SU-DHL-6 (cell line): Measurements from ENCODE around the gene RDH8.

Experiments
- CTCF ChIP-seq: fragments of 200-600 bp; sonication (generic); IDR thresholded peaks from one replicate; pipeline ENCODE4 v1.5.1; 2017; ENCODE audit warnings: antibody characterized with exemption, mild to moderate bottlenecking, low read length, moderate library complexity; ENCODE audit not compliant: insufficient read depth, poor library complexity, severe bottlenecking
- EZH2phosphoT487 ChIP-seq: fragments of 200-600 bp; sonication (generic), shearing (Covaris generic); conservative IDR thresholded peaks from 2 replicates; pipeline ENCODE4 v1.6.1; 2018; ENCODE audit warnings: mild to moderate bottlenecking, antibody characterized with exemption, low read length, moderate library complexity, mixed read lengths

GRCh38 chr19:10010939-10011338 lies 2.3 kb upstream of the RDH8 start:
- no peak for TF ChIP-seq CTCF
- TF ChIP-seq EZH2phosphoT487 = no peak
